Stimulated activated naive B cell treated with anti-CD40 and anti-IgM and Interleukin-4, amounts not matched to agents 10 μg/mL and 1 μg/mL and 100 μg/mL, for 72 hours (primary cell): ENCODE results near the gene SCYGR4.

Experiments used
- ATAC-seq, 2 donors: fragments of 150-1000 bp; cut with Tn5 transposase; replicated peaks; 2 replicates each; pipeline ENCODE4 v1.10.0; 2021; ENCODE audit warnings: moderate library complexity in 1 of 2
- DNase-seq: peaks from one replicate; pipeline ENCODE4 v3.0.0; 2021
- H3K27ac Mint-ChIP-seq: one replicate; pipeline ENCODE4 v1.8.0; 2022; ENCODE audit warnings: mild to moderate bottlenecking, mixed read lengths
- H3K27me3 Mint-ChIP-seq, 2 donors: one replicate each; pipeline ENCODE4 v1.8.0; 2022; ENCODE audit warnings: mixed read lengths in 2 of 2
- H3K36me3 Mint-ChIP-seq, 2 donors: one replicate each; pipeline ENCODE4 v1.8.0; 2022; ENCODE audit warnings: mixed read lengths in 2 of 2, mild to moderate bottlenecking in 1 of 2
- H3K4me1 Mint-ChIP-seq, 2 donors: one replicate each; pipeline ENCODE4 v1.8.0; 2022; ENCODE audit warnings: mixed read lengths in 2 of 2, mild to moderate bottlenecking in 1 of 2
- H3K4me3 Mint-ChIP-seq, 2 donors: one replicate each; pipeline ENCODE4 v1.8.0; 2022; ENCODE audit warnings: mild to moderate bottlenecking in 2 of 2, mixed read lengths in 2 of 2, moderate library complexity in 1 of 2
- H3K9me3 Mint-ChIP-seq, 2 donors: one replicate each; pipeline ENCODE4 v1.8.0; 2022; ENCODE audit warnings: mixed read lengths in 2 of 2, mild to moderate bottlenecking in 1 of 2

The SCYGR4 gene

DNA sequence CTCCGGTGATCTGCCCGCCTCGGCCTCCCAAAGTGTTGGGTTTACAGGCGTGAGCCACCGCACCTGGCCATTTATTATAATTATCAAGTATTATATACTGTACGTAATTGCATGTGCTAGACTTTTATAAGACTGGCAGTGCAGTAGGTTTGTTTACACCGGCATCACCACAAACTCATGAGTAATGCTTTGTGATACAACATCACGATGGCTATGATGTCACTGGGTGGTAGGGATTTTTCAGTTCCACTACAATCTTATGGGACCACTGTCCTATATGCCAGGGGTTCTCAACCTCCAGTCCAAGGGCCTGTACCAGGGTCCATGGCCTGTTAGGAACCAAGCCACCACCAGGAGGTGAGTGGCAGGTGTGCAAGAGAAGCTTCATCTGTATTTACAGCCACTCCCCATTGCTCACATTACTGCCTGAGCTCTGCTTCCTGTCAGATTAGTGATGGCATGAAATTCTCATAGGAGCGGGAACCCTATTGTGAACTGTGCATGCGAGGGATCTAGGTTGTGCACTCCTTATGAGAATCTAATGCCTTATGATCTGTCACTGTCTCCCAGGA lies 9.4 kb downstream of the SCYGR4 start:
- no peaks in the 10 kb centered on the region for H3K4me1 Mint-ChIP-seq
- H3K27ac Mint-ChIP-seq, result no peak overlapping the region
- ATAC-seq (no peak), DNase-seq (no peak)
- H3K9me3 Mint-ChIP-seq, result no peaks in the 10 kb centered on the region
- peaks cover 0 to 1% of the 10 kb centered on the region in 2 donors for H3K36me3 Mint-ChIP-seq
- H3K27me3 Mint-ChIP-seq, result peaks cover 19% of the 10 kb centered on the region in 2 donors
- H3K4me3 Mint-ChIP-seq, result no peak overlapping the region

DNA sequence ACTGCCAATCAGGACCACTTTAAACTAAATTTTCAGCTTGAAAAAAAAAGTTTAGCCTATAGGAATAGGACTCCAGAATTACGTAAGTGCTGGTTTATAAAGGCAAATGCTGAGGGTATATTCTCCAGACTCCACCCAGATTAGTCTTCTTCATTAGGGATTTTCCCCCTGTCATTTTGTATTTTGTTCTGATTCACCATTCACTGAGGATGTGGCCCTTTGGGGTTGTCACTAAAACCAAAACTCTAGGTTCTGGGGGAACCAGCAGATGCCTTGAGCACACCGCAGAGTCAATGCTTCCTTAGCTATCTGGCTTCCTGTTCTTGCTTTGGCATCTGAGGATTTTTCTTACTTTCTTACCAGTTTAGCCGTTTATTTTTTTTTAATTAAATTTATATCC lies 10.5 kb downstream of the SCYGR4 start:
- Mint-ChIP-seq H3K4me1 (no peaks in the 10 kb centered on the region), H3K27ac (no peak overlapping the region), H3K4me3 (no peak overlapping the region), H3K27me3 (peaks cover 17 to 18% of the 10 kb centered on the region in 2 donors), H3K9me3 (no peaks in the 10 kb centered on the region), H3K36me3 (no peaks in the 10 kb centered on the region)
- peak; percentile 82 to 85 for ATAC-seq
- no peak for DNase-seq

GRCh38 chr2:227629435-227629834 lies 12.1 kb downstream of the SCYGR4 start:
- Mint-ChIP-seq H3K27me3 (peaks cover 12 to 18% of the 10 kb centered on the region in 2 donors), H3K27ac (no peak overlapping the region), H3K4me1 (no peaks in the 10 kb centered on the region), H3K36me3 (no peaks in the 10 kb centered on the region), H3K9me3 (no peaks in the 10 kb centered on the region), H3K4me3 (no peak overlapping the region)
- ATAC-seq, result no peak
- no peak for DNase-seq

GRCh38 chr2:227630322-227630721 lies 13.0 kb downstream of the SCYGR4 start:
- no peaks in the 10 kb centered on the region for H3K4me1 Mint-ChIP-seq
- no peaks in the 10 kb centered on the region for H3K36me3 Mint-ChIP-seq
- H3K27ac Mint-ChIP-seq, result no peak overlapping the region
- ATAC-seq (no peak), DNase-seq (no peak)
- H3K9me3 Mint-ChIP-seq, result no peaks in the 10 kb centered on the region
- no peak overlapping the region for H3K4me3 Mint-ChIP-seq
- peaks cover 12 to 18% of the 10 kb centered on the region in 2 donors for H3K27me3 Mint-ChIP-seq

DNA sequence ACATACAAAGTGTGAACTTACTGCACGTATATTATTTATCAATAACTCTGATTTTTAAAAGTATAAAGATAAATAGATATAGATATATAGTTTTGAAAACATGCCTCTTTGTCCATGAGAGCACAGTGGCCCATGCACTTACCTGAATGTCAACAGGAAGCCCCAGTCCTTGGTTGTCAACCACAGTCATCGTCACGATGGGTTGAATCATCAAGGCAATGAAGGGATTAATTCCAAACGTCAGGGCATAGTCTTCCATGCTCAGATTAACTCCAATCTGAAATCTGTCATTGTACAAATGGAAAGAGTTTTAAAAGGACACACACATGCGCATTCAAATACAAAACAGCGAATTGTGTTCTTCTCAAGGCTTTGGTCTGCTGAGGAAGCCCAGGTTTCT lies 15.5 kb downstream of the SCYGR4 start:
- no peak for ATAC-seq
- H3K4me3 Mint-ChIP-seq, result no peak overlapping the region
- H3K9me3 Mint-ChIP-seq, result no peaks in the 10 kb centered on the region
- H3K36me3 Mint-ChIP-seq, result no peaks in the 10 kb centered on the region
- no peak overlapping the region for H3K27ac Mint-ChIP-seq
- H3K27me3 Mint-ChIP-seq, result peaks cover 12 to 18% of the 10 kb centered on the region in 2 donors
- no peaks in the 10 kb centered on the region for H3K4me1 Mint-ChIP-seq
- DNase-seq, result no peak

DNA sequence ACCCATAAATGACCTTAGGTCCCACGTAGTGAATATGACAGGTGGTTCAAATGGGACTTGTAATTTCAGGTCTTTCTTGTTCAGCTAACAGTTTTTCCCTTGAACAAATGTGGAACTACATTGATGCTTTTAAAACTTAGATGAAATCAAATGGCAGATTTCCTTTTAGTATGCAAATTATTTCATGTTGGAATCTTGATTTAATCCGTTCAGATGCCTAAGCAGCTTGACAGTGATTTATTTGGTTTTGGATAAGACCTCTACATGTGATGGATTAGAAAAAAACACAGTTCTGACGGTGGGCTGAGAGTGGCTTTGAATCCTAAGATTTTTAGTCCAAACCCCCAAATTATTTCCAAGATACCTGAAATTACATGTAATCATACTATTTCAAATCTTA lies 16.9 kb downstream of the SCYGR4 start:
- Mint-ChIP-seq H3K4me3 (no peak overlapping the region), H3K36me3 (no peaks in the 10 kb centered on the region), H3K9me3 (no peaks in the 10 kb centered on the region), H3K27ac (no peak overlapping the region), H3K27me3 (peaks cover 12 to 18% of the 10 kb centered on the region in 2 donors), H3K4me1 (no peaks in the 10 kb centered on the region)
- DNase-seq (no peak), ATAC-seq (no peak)

- DNase-seq (no peak), ATAC-seq (no peak)
- Mint-ChIP-seq H3K4me3 (no peak overlapping the region), H3K27ac (no peak overlapping the region), H3K9me3 (no peaks in the 10 kb centered on the region), H3K4me1 (no peaks in the 10 kb centered on the region), H3K27me3 (peaks cover 0 to 4% of the 10 kb centered on the region in 2 donors), H3K36me3 (no peaks in the 10 kb centered on the region)
Observed at GRCh38 chr2:227642656-227643055, 25.4 kb downstream of the SCYGR4 start.

DNA sequence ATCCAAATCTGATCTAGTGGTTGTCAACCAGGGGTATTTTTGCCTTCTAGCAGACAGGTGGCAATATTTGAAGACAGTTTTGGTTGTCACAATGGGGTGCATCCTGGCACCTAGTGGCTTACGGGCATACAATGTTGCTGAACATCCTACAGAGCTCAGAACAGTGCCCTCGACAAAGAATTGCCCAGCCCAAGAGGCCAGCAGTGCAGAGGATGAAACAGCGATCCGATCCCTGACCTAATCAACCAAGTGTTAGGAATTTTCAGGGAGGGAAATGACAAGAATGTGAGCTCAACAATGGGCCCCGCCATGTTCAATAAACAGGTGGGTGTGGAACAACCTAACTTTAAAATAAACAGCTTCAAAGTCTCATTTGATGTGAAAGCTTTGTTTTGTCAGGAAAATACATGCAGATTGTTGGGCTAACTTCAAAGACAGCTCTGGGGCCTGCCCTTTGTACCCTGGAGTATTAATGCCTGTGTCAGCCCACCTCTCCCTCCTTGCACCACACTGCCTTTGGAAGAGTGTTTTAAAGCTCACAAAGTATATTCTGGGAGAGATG lies 26.8 kb downstream of the SCYGR4 start:
- Mint-ChIP-seq H3K4me1 (no peaks in the 10 kb centered on the region), H3K9me3 (no peaks in the 10 kb centered on the region), H3K27me3 (peaks cover 1 to 11% of the 10 kb centered on the region in 2 donors), H3K36me3 (no peaks in the 10 kb centered on the region), H3K4me3 (no peak overlapping the region), H3K27ac (no peak overlapping the region)
- ATAC-seq (no peak), DNase-seq (no peak)

- Mint-ChIP-seq H3K4me1 (no peaks in the 10 kb centered on the region), H3K9me3 (no peaks in the 10 kb centered on the region), H3K4me3 (no peak overlapping the region), H3K36me3 (no peaks in the 10 kb centered on the region), H3K27me3 (peaks cover 10 to 14% of the 10 kb centered on the region in 2 donors), H3K27ac (no peak overlapping the region)
- ATAC-seq, result no peak
- DNase-seq, result no peak
Observed at GRCh38 chr2:227653419-227653818, 36.1 kb downstream of the SCYGR4 start.

DNA sequence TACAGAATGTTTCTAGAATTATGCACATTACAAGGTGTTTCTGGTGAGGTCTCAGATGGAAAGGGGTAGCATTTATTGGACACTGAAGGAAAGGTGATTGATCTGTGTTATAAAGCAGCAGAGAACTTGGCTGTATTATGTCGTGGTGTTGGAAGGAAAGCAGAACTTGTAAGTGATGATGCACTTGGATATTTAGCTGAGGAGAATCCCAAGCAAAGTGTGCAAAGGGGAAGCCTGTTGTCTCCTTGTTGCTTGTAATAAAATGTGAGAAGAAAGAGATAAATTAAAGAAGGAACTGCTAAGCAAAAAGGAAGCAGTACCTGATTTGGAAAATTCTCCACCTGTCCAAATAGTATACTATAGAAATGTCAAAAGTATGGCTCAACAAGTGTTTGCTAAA lies 37.1 kb downstream of the SCYGR4 start:
- ATAC-seq (no peak), DNase-seq (no peak)
- Mint-ChIP-seq H3K27me3 (peaks cover 9 to 10% of the 10 kb centered on the region in 2 donors), H3K27ac (no peak overlapping the region), H3K36me3 (no peaks in the 10 kb centered on the region), H3K9me3 (no peaks in the 10 kb centered on the region), H3K4me1 (no peaks in the 10 kb centered on the region), H3K4me3 (no peak overlapping the region)

DNA sequence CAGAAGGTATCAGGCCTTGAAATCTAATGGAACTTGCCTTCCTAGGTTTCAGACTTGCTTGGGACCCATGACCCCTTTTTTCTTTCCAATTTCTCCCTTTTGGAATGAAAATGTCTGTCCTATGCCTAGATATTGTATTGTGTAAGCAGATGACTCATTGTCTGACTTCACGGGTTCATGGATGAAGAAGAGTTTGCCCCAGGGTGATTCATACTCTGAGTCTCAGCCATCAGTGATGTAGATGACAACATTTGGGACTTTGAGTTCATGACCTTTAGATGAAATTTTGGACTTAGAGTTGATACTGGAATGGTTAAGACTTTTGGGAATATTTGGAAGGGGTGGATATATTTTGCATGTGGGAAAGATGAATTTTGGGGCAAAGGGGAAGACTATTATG lies 38.2 kb downstream of the SCYGR4 start:
- no peak overlapping the region for H3K27ac Mint-ChIP-seq
- DNase-seq (no peak), ATAC-seq (peak in 1 of 2 donors; percentile 47)
- peaks cover 0 to 10% of the 10 kb centered on the region in 2 donors for H3K27me3 Mint-ChIP-seq
- no peaks in the 10 kb centered on the region for H3K36me3 Mint-ChIP-seq
- H3K4me3 Mint-ChIP-seq, result no peak overlapping the region
- no peaks in the 10 kb centered on the region for H3K9me3 Mint-ChIP-seq
- H3K4me1 Mint-ChIP-seq, result no peaks in the 10 kb centered on the region

- Mint-ChIP-seq H3K4me3 (no peak overlapping the region), H3K27me3 (peaks cover 0 to 10% of the 10 kb centered on the region in 2 donors), H3K9me3 (no peaks in the 10 kb centered on the region), H3K4me1 (no peaks in the 10 kb centered on the region), H3K27ac (no peak overlapping the region), H3K36me3 (no peaks in the 10 kb centered on the region)
- no peak for ATAC-seq
- DNase-seq, result no peak
Observed at GRCh38 chr2:227657199-227657845, 40.0 kb downstream of the SCYGR4 start.

DNA sequence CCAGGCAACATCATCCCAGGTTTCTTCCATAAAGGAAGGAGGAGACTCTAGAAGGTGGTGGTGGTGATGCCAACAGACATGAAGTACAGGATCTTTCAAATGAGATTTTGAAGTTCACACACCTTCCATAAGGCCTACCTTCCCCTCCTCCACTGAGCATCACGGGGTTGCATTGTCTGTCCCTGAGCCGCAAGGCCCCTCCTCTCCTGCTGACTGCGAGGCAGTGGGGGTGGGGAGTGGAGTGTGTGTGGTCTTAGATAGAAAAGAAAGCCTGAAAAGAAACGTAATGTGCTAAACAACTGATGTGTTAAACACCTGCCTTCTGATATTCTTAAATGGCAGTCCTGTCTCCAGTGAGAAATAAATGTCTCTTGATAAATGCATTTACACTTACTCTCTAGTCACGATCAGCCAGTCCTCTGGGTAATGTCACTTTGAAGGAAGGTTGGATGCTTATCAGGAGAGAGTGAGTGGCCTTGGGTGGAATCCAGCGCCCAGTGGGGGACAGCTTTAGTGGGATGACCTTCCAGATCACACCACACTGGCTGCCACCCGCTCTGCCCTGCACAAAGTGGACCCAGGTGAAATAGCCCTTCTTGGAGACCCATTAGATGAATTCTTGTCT lies 43.8 kb downstream of the SCYGR4 start:
- Mint-ChIP-seq H3K27me3 (no peaks in the 10 kb centered on the region), H3K36me3 (no peaks in the 10 kb centered on the region)

GRCh38 chr2:227661827-227662226 lies 44.5 kb downstream of the SCYGR4 start:
- ATAC-seq, result no peak

More for the DNA sequence above, 43.8 kb downstream of the SCYGR4 start:
- DNase-seq (no peak), ATAC-seq (no peak)
- no peak overlapping the region for H3K4me3 Mint-ChIP-seq
- no peaks in the 10 kb centered on the region for H3K4me1 Mint-ChIP-seq
- no peak overlapping the region for H3K27ac Mint-ChIP-seq
- H3K9me3 Mint-ChIP-seq, result no peaks in the 10 kb centered on the region

More at GRCh38 chr2:227661827-227662226, 44.5 kb downstream of the SCYGR4 start:
- Mint-ChIP-seq H3K4me1 (no peaks in the 10 kb centered on the region), H3K27me3 (no peaks in the 10 kb centered on the region), H3K9me3 (no peaks in the 10 kb centered on the region), H3K27ac (no peak overlapping the region), H3K4me3 (no peak overlapping the region), H3K36me3 (no peaks in the 10 kb centered on the region)
- no peak for DNase-seq
